HG03469 (cell line): ENCODE measurements around the gene KIF16B.

ENCODE experiments used
- ATAC-seq: cut with Tn5 transposase; IDR thresholded peaks from one replicate; pipeline ENCODE4 v1.9.1; 2021; ENCODE audit warnings: mild to moderate bottlenecking, moderate library complexity, moderate number of reproducible peaks; ENCODE audit not compliant: unreplicated experiment

KIF16B gene

DNA sequence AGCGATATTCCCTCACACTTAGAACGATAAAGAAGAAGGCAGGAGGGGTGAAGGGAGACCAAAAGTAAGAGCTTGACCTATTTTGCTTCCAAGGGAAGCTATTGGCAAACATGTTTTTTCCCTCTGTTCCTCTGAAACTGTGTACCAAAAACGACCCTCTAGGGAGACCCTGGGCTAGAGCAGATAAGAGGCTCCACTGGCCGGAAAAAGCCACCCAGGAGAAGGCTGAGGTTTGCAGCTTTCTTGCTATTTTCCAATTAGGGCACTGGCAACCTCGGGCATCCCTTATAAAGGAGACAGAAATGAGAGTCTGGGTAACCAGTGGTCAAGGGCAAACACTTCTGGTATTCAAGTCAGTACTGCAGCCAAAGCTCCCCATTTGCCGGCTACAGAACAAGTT is 168.0 kb downstream of the KIF16B start:
- ATAC-seq: no peak

DNA sequence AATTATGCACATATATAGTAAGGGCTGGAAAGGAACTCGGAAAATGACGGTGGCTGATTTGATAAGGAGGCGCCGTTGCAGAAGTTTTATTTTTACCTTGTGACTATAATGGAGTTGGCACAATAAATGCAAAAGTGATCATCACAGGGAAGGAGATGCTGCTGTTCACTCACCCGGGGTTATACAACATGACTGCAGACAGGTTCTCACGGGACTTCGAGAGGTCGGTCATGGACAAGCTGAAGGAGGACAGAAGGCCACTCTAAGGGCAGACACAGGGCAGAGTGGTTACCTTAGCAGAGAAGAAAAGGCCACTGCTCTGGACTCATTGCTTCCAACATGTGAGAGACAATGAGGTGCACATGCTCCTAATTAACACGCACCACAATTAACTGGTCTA is 168.6 kb downstream of the KIF16B start:
- ATAC-seq: no peak

DNA sequence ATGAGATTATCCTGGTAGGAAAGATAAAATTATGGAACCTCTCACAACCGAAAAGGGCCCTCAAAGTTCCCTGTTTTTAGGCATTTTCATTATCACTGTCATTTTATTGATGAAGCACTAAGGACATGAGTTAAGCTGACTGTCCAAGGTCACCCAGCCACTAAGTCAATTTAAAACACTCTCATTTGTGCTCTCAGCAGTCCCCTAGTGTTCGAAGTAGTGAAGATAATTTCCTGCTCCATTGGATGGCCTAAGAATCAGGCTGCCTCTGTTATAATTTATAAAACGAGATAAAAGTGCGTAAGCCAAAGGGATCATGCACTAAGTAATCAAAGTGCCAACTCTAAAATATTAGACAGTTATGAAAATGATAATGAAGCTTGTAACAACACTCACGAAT is 169.1 kb downstream of the KIF16B start:
- no peak for ATAC-seq

DNA sequence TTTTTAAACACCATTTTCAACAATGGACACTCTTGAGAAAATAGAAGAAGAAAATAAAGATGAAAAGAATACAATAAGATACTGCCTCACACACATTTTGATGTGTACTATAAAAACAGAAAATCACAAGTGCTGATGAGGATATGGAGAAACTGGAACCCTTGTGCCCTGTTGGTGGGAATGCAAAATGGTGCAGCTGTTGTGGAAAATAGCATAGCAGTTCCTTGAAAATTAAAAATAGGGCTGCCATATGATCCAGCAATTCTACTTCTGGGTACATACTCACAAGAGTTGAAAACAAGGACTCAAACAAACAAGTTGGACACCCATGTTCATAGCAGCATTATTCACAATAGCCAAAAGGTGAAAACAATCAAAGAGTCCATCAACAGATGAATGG is 173.0 kb downstream of the KIF16B start:
- no peak for ATAC-seq

DNA sequence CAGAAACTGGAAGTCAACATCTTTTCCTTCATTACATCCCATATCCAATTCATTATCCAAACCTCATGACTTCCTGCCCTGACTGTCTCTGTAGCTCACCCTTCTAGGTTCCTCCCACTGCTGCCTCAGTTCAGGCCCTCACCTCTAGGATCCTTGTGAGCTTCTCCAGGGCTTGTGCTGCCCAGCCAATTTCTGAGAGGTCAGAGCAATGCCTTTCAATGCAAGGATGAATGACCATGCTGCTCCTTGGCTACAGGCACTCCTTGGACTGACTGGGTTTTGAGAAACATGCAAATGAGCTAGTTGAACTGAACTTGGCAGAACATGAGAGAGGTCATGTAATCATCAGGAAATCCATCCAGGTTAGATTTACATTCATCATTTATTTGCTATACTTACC is 173.4 kb downstream of the KIF16B start:
- ATAC-seq: no peak

DNA sequence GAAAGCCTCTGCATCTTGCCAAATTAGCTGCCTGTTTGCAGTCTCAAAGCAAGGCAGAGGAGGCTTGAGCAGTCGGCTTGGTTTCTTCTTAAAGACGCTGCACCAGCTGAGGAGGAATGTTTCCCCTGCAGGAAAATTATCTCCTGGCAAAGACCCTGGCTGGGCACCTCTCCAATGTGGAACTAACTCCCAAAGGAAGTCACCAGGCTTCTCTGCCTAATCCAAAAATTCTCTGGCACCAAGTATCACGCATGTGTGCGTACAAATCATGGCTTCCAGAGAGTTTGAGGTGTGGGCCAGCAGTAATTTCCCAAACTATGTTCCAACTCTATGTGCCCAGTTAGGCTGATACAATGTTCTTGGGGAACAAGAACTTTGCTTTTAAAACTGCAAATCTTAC is 176.2 kb downstream of the KIF16B start:
- no peak for ATAC-seq

DNA sequence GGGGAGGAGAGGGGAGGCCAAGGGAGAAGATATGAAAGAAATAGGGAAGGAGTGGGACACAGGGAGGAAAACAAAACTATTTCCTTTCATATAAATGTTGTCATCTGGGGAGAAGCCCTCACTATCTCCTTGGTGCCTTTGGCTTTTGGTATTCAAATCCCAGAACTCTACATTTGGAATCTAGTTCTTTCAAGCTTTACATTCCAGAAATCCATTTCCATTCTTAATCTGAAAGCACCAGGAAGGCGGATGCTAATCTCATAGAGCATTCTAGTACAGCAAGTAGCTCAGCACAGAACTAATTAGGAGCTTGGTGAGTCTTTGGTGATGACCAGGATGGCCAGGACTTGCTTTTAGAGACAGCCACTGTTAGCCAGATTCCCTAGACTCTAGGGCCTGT is 177.9 kb downstream of the KIF16B start:
- ATAC-seq: no peak

DNA sequence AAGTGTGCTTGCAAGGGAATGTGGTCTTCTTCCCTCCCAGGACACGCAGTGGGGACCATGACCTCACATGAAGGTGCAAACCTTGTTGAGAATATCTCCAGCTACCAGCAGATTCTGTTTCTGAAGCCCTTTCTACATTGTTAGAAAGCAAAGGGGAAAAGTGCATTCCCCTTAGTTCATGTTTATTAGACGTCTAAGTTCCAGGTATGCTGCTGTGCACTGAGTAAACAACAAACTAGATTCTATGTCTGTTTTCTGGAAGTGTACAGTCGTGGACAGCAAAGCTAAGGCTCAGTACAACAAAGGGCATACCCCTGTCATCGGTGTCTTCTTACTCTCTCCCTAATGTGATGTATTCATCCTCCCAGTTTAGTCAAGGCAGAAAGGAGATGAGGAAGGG is 178.5 kb downstream of the KIF16B start:
- no peak for ATAC-seq

DNA sequence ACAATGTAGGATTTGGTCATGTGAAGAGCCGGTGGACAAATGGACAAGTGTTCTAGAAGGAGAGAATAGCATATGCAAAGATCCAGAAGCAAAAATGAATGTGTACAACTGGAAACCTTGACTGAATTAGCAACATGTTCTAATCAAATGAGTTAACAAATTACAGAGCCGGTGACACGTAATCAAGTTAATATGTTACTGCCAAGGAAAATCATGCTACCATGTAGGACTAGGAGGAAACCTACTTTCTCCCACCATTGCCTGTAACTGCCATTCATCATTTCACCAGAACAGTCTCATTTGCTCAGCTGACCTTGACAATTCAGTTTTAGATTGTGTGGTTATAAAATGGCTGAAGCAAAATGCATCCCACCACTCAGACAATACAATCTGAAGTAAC is 179.4 kb downstream of the KIF16B start:
- ATAC-seq: no peak

DNA sequence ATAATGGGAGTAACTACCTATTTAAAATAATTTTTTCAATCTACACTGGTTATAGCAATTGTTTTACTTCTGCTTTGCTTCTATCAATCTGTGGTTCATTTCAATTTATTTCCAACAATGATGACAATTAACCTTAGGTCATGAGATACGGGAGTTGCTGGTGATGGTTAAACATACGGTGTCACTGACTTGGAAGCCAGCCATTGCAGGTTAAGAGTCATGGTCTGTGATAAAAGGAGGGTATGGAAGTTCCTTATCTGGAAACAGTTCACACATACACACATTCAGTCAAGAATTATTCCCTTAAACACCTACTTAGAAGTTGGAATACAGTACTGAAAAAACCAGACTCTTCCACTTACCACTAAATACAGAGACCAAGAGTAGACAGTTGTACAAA is 180.0 kb downstream of the KIF16B start:
- ATAC-seq: no peak

DNA sequence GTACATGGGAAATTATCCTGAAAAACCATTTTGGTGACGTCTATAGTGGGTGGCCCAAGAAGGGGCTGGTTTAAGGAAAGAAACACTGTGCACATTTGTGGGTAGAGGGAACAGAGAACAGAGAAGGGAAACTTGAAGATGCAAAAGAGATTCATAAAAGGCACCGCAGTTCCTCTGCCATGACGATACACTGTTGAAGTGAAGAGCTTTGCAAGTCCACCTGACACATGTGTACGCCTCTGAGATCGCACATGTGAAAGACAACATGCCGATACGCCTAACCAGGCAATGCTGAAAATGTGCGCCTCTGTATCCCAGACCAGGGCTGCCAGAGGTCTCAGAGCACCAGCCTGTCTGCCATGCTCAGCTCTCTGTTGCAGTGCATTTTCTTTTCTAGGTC is 180.9 kb downstream of the KIF16B start:
- peak; percentile 90 for ATAC-seq

DNA sequence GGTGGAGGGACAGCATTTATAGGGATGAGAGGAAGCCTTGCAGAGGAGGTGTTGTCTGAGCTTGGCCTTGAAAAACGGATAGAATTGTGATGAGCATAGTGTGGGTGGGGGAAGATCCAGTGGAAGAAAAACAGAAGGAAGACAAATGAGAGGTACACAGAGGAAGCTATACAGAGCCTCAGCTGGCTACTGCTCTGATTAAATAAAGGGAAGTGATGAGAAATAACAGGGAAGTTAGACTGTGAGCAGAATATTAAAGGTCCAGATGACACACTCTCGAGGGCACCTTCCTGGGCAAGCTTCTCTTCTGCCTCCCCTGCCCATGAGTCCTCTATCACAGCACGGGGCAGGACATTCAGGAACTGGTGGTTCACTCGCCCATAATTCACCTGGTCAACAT is 182.3 kb downstream of the KIF16B start:
- no peak for ATAC-seq

DNA sequence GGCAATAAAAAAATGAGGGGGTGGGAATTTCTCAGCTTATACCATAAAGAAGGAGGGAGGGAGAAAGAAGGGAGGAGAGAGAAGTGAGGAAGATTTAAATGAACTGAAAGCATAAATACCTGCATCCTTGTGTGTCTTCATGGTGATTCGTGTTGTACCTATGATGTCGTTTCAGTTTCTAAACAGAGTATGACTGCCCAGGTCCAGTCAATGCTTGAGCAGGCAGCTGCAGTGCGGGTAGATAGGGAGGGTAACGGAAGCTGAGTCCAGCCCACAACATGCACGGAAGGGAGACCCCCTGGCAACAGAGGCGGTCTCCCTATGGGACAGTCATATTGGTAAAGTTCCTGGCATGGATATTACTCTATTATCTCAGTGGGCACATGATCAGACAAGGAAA is 184.5 kb downstream of the KIF16B start:
- ATAC-seq: no peak

DNA sequence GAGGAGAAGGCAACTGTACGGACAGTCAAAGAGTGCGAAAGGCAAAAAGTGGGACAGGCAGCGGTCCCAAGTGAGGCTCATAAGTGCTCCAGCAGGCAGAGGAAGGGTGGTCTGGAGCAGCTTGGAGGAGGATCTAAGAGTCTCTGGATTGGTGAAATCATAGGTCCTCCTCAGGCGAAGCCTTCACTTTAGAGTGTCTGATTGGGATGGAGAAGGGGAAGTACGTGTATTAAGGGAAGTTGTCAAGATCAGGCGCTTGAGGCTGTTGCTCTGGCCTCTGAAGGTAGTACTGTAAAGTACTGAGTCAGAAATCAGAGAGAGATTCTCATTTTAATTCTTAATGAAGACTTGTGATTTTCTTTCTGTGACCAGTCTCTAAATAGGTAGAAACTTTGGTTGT is 185.6 kb downstream of the KIF16B start:
- no peak for ATAC-seq

DNA sequence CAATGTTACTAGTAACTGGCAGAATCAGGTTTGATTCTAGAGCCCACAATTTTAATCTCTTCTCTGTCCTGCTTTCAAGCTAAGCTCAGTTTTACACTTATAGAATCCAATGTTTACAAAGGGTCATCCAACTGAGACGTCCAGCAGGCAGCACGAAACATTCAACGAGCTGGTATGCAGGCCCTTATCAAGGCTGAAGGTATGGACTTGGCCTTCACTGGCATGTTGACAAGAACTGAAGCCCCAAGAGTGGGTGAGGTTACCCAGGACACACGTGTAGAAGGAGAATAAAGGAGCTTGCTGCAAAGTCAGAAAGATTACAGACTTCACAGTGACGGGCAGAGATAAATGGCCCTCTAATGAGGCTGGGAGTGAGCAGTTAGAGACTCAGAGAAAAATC is 187.4 kb downstream of the KIF16B start:
- no peak for ATAC-seq

DNA sequence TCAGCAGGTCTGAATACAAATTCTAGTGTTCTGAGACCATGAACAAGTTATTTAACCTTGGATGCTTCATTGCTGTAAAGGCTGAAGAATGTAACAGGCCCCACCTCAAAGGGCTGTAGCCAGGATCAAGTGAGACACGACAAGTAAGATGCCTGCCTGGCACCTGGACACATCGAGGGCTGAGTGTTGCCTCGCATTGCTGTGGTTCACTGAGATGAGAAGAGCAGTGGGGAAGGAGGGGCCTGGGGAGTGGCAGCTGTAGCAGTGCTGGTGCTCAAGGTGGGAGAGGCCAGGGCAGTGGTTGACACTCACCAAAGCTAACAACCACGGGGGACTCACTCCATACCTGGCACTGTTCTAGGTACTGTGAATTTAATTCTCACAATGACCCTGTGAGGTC is 187.8 kb downstream of the KIF16B start:
- ATAC-seq: no peak

DNA sequence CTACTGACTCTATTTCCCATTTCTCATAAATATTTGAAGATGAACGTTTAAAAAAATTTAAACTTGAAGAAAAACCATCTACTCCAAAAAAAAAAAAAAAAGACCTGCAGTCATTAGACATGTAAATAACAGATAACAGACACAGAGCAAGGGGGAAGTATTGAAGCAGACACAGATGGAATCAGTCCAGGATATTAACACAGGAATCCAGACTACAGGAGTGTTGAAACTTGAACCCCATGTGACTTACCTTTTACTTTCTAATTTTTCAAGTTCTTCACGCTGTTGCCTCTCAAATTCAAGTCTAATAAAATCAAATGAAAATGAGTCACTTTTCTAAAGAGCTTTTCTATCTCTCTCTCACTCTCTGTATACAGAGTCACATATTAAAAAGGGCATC is 191.8 kb downstream of the KIF16B start:
- no peak for ATAC-seq

DNA sequence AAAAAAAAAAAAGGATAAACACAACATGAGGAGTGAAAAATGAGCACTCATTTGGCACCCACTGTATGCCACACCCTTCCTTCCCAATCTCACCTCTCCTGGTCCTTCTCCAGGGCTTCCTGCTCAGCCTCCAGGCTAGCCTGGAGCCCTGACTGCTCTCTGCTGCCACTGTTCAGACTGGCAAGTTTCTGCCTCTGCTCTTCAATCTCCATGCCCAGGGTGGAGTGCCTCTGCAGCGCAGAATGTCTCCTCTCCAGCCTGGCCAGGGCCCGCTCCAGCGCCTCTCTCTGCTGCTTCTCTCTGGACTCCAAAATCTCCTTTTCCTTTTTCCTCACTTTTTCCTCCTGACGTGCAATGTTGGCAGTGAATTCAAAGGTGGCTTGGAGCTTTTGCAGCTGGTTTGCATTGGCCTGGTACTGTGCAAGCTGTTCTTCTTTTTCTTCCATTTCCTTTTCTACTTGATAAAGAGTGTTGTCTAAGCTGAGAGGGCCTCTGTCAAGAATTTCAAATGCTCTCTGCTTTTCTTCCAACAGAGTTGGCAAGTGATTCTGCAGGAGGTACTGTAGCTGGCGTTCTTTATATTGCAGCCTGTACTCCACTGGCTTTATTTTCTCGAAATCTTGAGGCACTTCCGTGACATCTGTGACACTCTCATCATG is 194.4 kb downstream of the KIF16B start:
- ATAC-seq: no peak

DNA sequence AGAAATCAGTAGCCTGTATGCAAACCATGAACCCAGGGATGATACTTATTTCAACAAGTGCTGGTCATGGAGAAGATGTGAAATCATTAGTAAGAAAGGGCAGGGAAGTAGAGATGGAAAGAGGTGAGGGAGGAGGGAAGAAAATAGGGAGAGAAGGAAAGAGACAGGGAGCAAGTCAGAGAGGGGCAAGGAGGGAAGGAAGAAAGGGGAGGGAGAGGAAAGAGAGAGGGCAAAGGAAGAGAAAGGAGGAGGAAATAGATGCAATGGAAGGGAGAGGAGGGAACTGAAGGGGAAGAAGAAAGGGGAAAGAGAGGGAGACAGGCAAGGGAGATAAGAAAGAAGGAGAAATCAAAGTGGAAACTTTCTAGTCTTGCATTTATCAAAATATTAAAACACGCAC is 195.1 kb downstream of the KIF16B start:
- no peak for ATAC-seq

DNA sequence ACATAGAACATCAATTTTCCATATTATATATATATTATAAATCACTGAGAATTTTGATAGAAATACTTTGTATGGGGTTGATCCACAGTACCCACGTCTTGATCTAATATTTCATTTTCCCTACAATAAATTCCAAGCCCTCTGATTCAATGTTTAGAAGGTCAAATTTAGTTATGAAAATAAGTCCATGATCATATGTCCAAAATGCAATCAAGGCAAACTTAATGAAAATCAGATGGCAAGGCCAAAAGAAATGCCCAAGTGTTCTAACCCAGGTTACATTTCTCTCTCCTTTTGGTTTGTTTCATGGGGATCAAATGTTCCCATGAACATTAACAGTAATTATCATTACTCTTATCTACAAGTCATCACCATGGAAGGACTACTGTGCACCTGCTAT is 203.8 kb downstream of the KIF16B start:
- ATAC-seq: no peak

DNA sequence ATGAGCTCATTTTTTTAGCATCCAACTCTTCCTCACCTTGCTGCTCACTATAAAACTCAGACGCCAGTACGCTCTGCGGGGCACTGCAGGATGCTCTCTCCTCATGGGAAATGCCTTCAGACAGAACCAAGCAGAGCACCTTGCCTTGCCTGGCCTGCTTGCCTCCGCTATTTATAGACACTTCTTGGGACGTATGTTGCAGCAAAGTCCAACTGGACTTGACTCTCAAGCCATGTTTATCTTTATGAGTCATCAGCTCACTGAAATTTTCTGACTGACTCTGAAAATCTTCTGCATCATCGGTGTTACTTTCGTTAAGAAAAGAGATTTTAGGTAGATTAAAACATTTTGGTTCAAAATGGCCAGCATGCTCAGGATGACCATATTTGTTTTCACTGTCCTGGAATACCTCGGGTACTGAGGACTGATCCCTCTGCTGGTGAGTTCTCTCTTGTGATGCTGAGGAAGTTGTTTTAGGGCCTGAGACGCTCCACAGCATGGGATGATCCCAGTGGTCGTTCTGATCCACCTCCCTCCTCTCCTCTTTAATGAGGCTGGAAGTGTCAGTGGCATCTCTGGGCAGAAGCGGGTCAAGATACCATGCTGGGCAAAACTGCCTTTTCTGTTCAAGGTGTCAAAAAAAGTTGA is 204.5 kb downstream of the KIF16B start:
- no peak for ATAC-seq

DNA sequence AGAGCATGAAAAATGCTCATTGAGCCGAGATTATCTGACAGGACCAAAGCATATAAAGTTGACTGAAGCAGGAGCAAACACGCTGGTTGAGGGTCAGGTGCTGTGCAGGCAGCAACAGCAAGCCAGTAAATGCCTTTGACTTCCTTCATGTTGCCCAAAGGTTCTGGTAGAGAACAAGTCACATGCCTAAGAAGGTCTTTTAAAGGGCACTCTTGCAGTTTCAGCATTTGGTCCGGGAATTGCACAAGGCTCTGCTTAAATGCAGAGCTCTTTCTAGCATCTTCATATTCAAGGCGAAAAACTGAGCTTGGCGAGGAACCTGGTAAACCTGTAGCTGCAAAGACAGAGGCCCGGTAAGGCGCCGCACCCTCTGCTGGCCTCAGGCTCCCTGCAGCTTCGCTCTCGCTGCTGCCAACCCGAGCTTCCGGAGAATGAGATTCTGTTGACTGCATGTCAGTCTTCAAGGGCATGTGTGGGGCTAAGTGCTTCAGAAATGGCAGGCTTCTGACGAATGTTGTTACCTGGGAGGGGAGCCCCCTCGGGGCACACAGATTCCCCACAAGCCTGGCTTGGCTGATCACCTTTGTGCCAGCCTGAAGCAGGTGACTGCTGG is 205.2 kb downstream of the KIF16B start:
- no peak for ATAC-seq

DNA sequence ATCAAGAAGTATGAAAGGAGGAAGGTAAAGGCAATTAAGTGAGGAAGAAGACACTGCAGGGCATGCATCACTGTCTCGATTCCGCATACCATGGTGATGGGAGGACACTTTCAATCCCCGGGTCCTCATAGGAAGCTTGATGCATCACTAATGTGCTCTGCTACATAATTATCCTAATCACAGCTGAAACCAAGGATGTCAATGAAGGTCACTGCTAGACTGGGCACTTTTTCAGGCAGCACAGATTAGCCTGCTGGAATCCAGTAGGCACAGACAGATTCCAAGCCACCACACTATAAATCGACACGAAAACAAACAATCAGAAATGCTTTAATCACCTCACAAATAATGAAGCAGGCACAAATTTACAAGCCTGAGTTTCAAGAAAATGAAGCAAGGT is 206.7 kb downstream of the KIF16B start:
- no peak for ATAC-seq
